Kidney (tissue), 14 donors: ENCODE results near the gene C3orf20. TPM values are rescaled to one million over a fixed set of nuclear protein-coding genes. Genes with fewer than 3 reads are reported as not detected.

Experiments
- DNase-seq, 5 donors: peaks; one replicate each; pipeline ENCODE4 v3.0.0-alpha.2; 2013 to 2020
- FAIRE-seq: peaks from 2 replicates; lab custom pipeline; 2012; peaks lifted over from hg19 to GRCh38; lab: Jason Lieb, UNC
- H3K27ac ChIP-seq, 2 donors: one replicate each; pipeline ENCODE4 v1.7.0; 2013; ENCODE audit warnings: low read depth in 2 of 2, low read length in 2 of 2, inconsistent platforms in 1 of 2
- H3K27me3 ChIP-seq: one replicate; pipeline ENCODE4 v1.7.1; 2013; ENCODE audit warnings: low read length, inconsistent platforms; ENCODE audit not compliant: control insufficient read depth, insufficient read depth
- H3K36me3 ChIP-seq, 3 donors: one replicate each; pipeline versions ENCODE4 v1.7.0 to v1.7.1; 2013; ENCODE audit warnings: low read length in 3 of 3, control low read depth in 1 of 3, inconsistent platforms in 1 of 3; ENCODE audit not compliant: insufficient read depth in 3 of 3, control insufficient read depth in 2 of 3
- H3K4me1 ChIP-seq, 3 donors: one replicate each; pipeline versions ENCODE4 v1.7.0 to v1.7.1; 2013; ENCODE audit warnings: low read length in 3 of 3, inconsistent platforms in 1 of 3, low read depth in 1 of 3; ENCODE audit not compliant: control insufficient read depth in 2 of 3, insufficient read depth in 2 of 3
- H3K4me3 ChIP-seq, 3 donors: one replicate each; pipeline versions ENCODE4 v1.7.0 to v1.8.1; 2013; ENCODE audit warnings: low read length in 3 of 3, control low read depth in 1 of 3, inconsistent platforms in 1 of 3
- H3K9ac ChIP-seq, 3 donors: one replicate each; pipeline versions ENCODE4 v1.7.0 to v1.7.1; 2013; ENCODE audit warnings: low read length in 3 of 3, control low read depth in 1 of 3, inconsistent platforms in 1 of 3
- H3K9me3 ChIP-seq, 3 donors: one replicate each; pipeline versions ENCODE4 v1.7.0 to v1.7.1; 2013; ENCODE audit warnings: low read length in 3 of 3, control low read depth in 1 of 3, inconsistent platforms in 1 of 3; ENCODE audit not compliant: control insufficient read depth in 2 of 3, insufficient read depth in 1 of 3
- intact Hi-C: fragments of 100-400 bp; cut with DNase I; formaldehyde crosslinking; loops from one replicate; pipeline ENCODE4 v1.11.1; 2022
- polyA plus RNA-seq: library from polyadenylated mRNA; stranded (reverse); fragments of 350-450 nt; fragmentation: Illumina TruSeq; extraction: RNeasy Lipid Tissue Mini Kit (QIAGEN cat#74804); gene quantifications from one replicate; pipeline ENCODE4 v1.2.3, GENCODE V29; 2014; ENCODE audit warnings: low read depth, low replicate concordance; ENCODE audit not compliant: insufficient read depth
- total RNA-seq: library from RNA; stranded (reverse); fragmentation: NEBNext Ultra II Directional; extraction: Animal tissue kit (Norgen Biotek cat#: 25700); gene quantifications from one replicate; pipeline ENCODE4 v1.2.1, GENCODE V29; 2021
- TF ChIP-seq, protein P1 (sequence below): IDR thresholded peaks from 3 replicates; pipeline ENCODE4 v1.5.1; 2012; ENCODE audit warnings: mild to moderate bottlenecking, moderate library complexity, borderline replicate concordance; ENCODE audit not compliant: insufficient read depth; ENCODE audit errors: extremely low read depth
- donor health status: control.
- donor health status: control.
- donor health status: control.
- donor health status: control.
- donor health status: control.
- donor health status: DM: yes; HTN: yes; CAD: no.
- donor health status: Normal renal cell carcinoma (clear cell type).

Gene C3orf20
- total and polyA plus RNA-seq, 2 donors from 2014 or later: 0.16 TPM; not detected in 1

GRCh38 chr3:14771593-14772497, 96.9 kb downstream of the C3orf20 start:
- Histone ChIP-seq H3K9ac (no peak overlapping the region), H3K36me3 (no peaks in the 10 kb centered on the region), H3K4me3 (no peak overlapping the region), H3K9me3 (no peaks in the 10 kb centered on the region), H3K27me3 (no peaks in the 10 kb centered on the region), H3K27ac (no peak overlapping the region), H3K4me1 (no peaks in the 10 kb centered on the region)
- DNase-seq (peak in 1 of 5 donors; percentile 6), FAIRE-seq (no peak)
- TF ChIP-seq, protein P1, sequence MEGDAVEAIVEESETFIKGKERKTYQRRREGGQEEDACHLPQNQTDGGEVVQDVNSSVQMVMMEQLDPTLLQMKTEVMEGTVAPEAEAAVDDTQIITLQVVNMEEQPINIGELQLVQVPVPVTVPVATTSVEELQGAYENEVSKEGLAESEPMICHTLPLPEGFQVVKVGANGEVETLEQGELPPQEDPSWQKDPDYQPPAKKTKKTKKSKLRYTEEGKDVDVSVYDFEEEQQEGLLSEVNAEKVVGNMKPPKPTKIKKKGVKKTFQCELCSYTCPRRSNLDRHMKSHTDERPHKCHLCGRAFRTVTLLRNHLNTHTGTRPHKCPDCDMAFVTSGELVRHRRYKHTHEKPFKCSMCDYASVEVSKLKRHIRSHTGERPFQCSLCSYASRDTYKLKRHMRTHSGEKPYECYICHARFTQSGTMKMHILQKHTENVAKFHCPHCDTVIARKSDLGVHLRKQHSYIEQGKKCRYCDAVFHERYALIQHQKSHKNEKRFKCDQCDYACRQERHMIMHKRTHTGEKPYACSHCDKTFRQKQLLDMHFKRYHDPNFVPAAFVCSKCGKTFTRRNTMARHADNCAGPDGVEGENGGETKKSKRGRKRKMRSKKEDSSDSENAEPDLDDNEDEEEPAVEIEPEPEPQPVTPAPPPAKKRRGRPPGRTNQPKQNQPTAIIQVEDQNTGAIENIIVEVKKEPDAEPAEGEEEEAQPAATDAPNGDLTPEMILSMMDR: no peak
- intact Hi-C loops: no loop called here

GRCh38 chr3:14772533-14773138, 97.7 kb downstream of the C3orf20 start:
- DNase-seq (peak in 2 of 5 donors; percentile 3 to 19), FAIRE-seq (no peak)
- Histone ChIP-seq H3K27ac (no peak overlapping the region), H3K36me3 (no peaks in the 10 kb centered on the region), H3K4me3 (no peak overlapping the region), H3K27me3 (no peaks in the 10 kb centered on the region), H3K4me1 (no peaks in the 10 kb centered on the region), H3K9ac (no peak overlapping the region), H3K9me3 (no peaks in the 10 kb centered on the region)
- TF ChIP-seq, protein P1: no peak
- intact Hi-C loops: no loop called here

DNA sequence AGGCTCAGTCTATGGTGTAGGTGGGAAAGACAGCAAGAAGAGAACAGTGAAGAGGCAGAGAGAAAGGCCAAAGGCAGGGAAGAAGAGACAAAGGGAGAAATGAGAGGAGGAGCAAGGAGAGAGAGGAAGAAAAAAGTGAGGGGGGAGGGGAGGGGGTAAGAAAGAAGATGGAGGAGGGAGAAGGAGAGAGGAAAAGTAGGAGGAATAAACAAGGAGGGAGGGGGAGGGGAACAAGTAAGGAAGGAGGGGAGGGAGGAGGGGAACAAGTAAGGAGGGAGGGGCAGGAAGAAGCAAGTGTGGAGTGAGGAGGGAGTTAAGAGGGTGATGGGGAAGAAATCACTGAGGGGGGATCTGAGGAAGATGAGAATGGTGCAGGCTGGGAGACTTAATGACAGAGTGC, 98.3 kb downstream of the C3orf20 start:
- intact Hi-C loops: no loop called here
- no peak for FAIRE-seq

More for the DNA sequence above, 98.3 kb downstream of the C3orf20 start:
- Histone ChIP-seq H3K27ac (no peak overlapping the region), H3K27me3 (no peaks in the 10 kb centered on the region), H3K4me3 (no peak overlapping the region), H3K36me3 (no peaks in the 10 kb centered on the region), H3K9ac (no peak overlapping the region), H3K9me3 (no peaks in the 10 kb centered on the region), H3K4me1 (no peaks in the 10 kb centered on the region)
- TF ChIP-seq, protein P1: no peak
- DNase-seq: no peak
